ENCODE results near the gene TFAP2B. TPM values are rescaled to one million over a fixed set of nuclear protein-coding genes. Genes with fewer than 3 reads are reported as not detected.

The TFAP2B gene
- total RNA-seq (2022; extraction: Qiagen RNA extraction; ENCODE audit: low read depth), result not detected in 5 replicates

DNA sequence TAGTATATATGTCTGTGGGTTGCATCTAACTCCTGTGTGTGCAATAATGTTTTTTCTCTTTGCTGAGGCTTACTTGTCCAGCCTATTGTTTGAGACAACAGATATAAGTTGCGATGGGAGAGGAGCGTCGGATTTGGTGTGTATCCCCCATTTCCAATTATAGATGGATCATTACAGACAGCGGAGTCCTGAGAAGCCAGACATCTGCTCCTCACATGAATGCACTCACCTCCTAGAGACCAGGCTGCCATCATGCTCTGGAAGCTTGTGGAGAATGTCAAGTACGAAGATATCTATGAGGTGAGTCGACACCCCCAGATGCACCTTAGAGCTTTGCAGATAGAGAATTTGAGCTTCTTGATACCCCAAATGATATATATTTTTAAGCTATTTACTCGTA lies at the start of gene TFAP2B:
Gene TFAP2B, plus strand, starts transcription at position 199 of the 400 bp plus-strand sequence. Its CDS starts 21 bp downstream, at position 220.

Other genes starting within 250 kb of the TFAP2B start
- gene TFAP2D, start 105.3 kb upstream of the TFAP2B start, total RNA-seq (2022; extraction: Qiagen RNA extraction; ENCODE audit: low read depth), result not detected in 5 replicates

Data from A549 treated with ZK216348 at 1 μM for 4 hours (cell line).